ENCODE data around the gene MKNK2.
"Not testable (repeated sequence)": the region's sequence is repeated elsewhere in the genome, so short reads cannot be mapped to it uniquely, and the experiment has no call there.

MKNK2 gene

DNA sequence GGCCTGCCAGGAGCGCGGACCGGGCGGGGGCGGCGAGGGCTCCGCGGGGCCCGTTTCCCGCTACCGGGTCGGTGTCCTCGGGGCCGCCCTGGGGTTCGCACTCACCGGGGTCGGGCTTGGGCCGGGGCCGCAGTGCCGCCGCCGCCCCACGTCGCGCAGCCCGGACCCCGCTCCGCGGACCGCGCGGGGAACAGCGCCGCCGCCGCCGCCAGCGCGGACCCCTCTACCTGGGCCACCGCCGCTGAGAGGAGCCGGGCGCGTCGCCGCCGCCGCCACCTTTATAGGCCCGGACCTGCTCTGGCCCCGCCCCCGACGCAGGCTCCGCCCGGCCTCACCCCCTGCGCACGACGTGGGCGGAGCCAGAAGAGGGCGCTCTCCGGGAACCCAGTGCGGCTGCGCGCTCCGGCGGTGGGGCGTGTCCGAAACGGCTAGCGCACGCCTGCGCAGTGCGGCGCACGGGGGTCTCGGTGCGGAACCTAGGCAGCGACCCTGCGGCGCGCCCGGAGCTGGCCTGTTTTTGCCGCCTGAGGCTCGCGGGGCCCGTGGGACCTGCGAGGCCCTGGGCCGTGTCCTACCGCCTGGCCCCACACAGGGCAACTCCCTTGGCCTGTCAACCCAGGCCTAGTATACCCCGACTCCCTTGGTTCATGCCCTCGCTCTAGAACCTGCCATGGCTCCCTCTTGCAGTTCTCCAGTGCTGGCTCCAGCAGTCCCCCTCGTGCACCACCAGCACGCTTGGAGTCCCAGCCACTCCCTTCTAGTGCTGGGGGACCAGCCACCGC is at the start of gene MKNK2:
TSS of gene MKNK2 (minus strand) at position 254 of the 782 bp plus-strand sequence. CDS start 393 bp downstream, outside the sequence.
- Histone ChIP-seq H3K9ac (ENCODE audit: low read depth in 1 of 2, low read length in 2 of 2) (peak within 1 kb of the TSS; percentile 93 to 95), H3K4me1 (ENCODE audit: control insufficient read depth in 2 of 2, insufficient read depth in 2 of 2, low read length in 2 of 2) (peaks cover 60 to 63% of the 10 kb centered on the region in 2 donors), H3K9me3 (ENCODE audit: control insufficient read depth in 2 of 2, low read length in 2 of 2) (no peaks in the 10 kb centered on the region), H3K27ac (ENCODE audit: low read depth in 2 of 2, low read length in 2 of 2) (peak within 1 kb of the TSS; percentile 92 to 99), H3K27me3 (ENCODE audit: control insufficient read depth in 2 of 2, insufficient read depth in 2 of 2, low read length in 2 of 2) (no peaks in the 10 kb centered on the region), H3K36me3 (ENCODE audit: control insufficient read depth in 2 of 2, insufficient read depth in 2 of 2, low read length in 2 of 2) (peaks cover 8 to 13% of the 10 kb centered on the region in 2 donors), H3K4me3 (ENCODE audit: low read length in 2 of 2) (peak within 1 kb of the TSS; percentile 88 to 97)

DNA sequence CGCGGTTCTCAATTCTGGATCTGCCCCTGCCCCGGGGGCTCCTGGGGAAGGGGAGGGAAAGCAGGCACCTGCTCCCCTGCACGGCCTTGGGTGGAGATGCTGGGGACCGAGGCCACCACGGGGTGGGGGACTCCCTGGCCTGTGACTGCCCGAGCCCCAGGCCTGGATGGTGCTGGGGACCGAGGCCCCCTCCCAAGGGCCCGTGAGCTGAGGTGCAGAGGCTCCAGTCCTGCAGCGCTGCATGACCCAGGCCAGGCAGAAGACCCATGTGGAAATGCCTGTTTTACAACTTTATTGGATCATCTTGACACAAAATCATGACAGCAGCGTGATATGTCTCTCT is 49.6 kb upstream of the MKNK2 start:
- H3K4me3 ChIP-seq (ENCODE audit: low read length in 2 of 2), result no peak overlapping the region
- H3K36me3 ChIP-seq (ENCODE audit: control insufficient read depth in 2 of 2, insufficient read depth in 2 of 2, low read length in 2 of 2), result peaks cover 23 to 35% of the 10 kb centered on the region in 2 donors
- peaks cover 9 to 11% of the 10 kb centered on the region in 2 donors for H3K4me1 ChIP-seq (ENCODE audit: control insufficient read depth in 2 of 2, insufficient read depth in 2 of 2, low read length in 2 of 2)
- no peak overlapping the region for H3K9ac ChIP-seq (ENCODE audit: low read depth in 1 of 2, low read length in 2 of 2)
- H3K27ac ChIP-seq (ENCODE audit: low read depth in 2 of 2, low read length in 2 of 2), result no peak overlapping the region
- no peaks in the 10 kb centered on the region for H3K27me3 ChIP-seq (ENCODE audit: control insufficient read depth in 2 of 2, insufficient read depth in 2 of 2, low read length in 2 of 2)
- H3K9me3 ChIP-seq (ENCODE audit: control insufficient read depth in 2 of 2, low read length in 2 of 2), result no peaks in the 10 kb centered on the region

DNA sequence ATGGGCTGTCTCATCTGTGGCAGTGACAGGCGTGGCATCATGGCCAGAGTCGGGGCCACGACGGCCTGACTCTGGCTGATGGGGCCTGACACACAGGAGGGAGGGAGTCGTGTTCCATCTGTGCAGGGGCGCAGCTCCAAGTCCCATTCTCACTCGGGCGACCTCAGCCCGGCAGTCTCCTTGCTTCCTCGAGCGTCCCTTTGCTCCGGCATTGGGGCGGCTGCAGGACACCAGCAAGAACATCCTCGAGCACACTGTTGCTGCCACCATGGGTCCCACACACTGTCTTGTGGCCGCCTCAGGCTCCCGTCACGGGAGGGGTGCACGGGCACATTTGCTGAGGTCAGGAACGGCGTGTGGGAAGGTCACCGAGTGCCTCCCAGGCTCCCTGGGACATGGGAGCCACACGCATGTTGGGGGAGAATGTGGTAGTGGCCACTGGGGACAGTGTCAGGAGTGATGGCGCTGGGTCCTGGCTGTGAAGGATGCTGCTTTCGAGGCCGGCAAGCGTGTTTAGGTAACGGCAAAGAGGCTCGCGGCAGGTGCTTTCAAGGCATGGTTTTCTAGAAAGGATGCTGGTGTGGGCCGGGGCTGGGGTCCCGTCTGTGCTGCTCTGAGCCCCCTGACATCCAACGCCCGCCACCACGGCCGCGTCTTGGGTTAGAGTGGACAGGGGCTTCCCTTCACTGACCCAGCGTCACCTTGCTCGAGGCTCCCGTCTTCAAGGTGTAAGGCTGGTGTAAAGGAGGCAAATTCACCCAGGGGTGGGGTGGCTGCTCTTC is 49.1 kb upstream of the MKNK2 start:
- no peak overlapping the region for H3K27ac ChIP-seq (ENCODE audit: low read depth in 2 of 2, low read length in 2 of 2)
- peaks cover 19 to 32% of the 10 kb centered on the region in 2 donors for H3K36me3 ChIP-seq (ENCODE audit: control insufficient read depth in 2 of 2, insufficient read depth in 2 of 2, low read length in 2 of 2)
- no peak overlapping the region for H3K9ac ChIP-seq (ENCODE audit: low read depth in 1 of 2, low read length in 2 of 2)
- H3K4me1 ChIP-seq (ENCODE audit: control insufficient read depth in 2 of 2, insufficient read depth in 2 of 2, low read length in 2 of 2), result peaks cover 9 to 12% of the 10 kb centered on the region in 2 donors
- H3K27me3 ChIP-seq (ENCODE audit: control insufficient read depth in 2 of 2, insufficient read depth in 2 of 2, low read length in 2 of 2), result no peaks in the 10 kb centered on the region
- no peak overlapping the region for H3K4me3 ChIP-seq (ENCODE audit: low read length in 2 of 2)
- no peaks in the 10 kb centered on the region for H3K9me3 ChIP-seq (ENCODE audit: control insufficient read depth in 2 of 2, low read length in 2 of 2)

- Histone ChIP-seq H3K36me3 (ENCODE audit: control insufficient read depth in 2 of 2, insufficient read depth in 2 of 2, low read length in 2 of 2) (peaks cover 19 to 28% of the 10 kb centered on the region in 2 donors), H3K27me3 (ENCODE audit: control insufficient read depth in 2 of 2, insufficient read depth in 2 of 2, low read length in 2 of 2) (no peaks in the 10 kb centered on the region), H3K27ac (ENCODE audit: low read depth in 2 of 2, low read length in 2 of 2) (no peak overlapping the region), H3K9me3 (ENCODE audit: control insufficient read depth in 2 of 2, low read length in 2 of 2) (no peaks in the 10 kb centered on the region), H3K4me3 (ENCODE audit: low read length in 2 of 2) (no peak overlapping the region), H3K4me1 (ENCODE audit: control insufficient read depth in 2 of 2, insufficient read depth in 2 of 2, low read length in 2 of 2) (peaks cover 16 to 23% of the 10 kb centered on the region in 2 donors), H3K9ac (ENCODE audit: low read depth in 1 of 2, low read length in 2 of 2) (no peak overlapping the region)
Observed at GRCh38 chr19:2099054-2099501, 48.0 kb upstream of the MKNK2 start.

DNA sequence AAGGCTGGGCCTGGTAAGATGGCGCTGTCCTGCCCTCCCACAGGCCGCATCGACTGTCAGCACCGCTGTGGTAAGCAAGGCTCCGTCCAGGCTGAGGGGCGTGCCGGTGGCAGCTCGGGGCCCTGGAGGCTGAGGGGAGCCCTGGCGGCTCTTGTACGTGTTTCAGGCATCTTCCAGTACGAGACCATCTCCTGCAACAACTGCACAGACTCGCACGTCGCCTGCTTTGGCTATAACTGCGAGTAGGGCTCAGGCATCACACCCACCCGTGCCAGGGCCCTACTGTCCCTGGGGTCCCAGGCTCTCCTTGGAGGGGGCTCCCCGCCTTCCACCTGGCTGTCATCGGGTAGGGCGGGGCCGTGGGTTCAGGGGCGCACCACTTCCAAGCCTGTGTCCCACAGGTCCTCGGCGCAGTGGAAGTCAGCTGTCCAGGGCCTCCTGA is 46.9 kb upstream of the MKNK2 start:
- no peaks in the 10 kb centered on the region for H3K27me3 ChIP-seq (ENCODE audit: control insufficient read depth in 2 of 2, insufficient read depth in 2 of 2, low read length in 2 of 2)
- no peak overlapping the region for H3K9ac ChIP-seq (ENCODE audit: low read depth in 1 of 2, low read length in 2 of 2)
- peaks cover 19 to 22% of the 10 kb centered on the region in 2 donors for H3K36me3 ChIP-seq (ENCODE audit: control insufficient read depth in 2 of 2, insufficient read depth in 2 of 2, low read length in 2 of 2)
- H3K9me3 ChIP-seq (ENCODE audit: control insufficient read depth in 2 of 2, low read length in 2 of 2), result no peaks in the 10 kb centered on the region
- no peak overlapping the region for H3K4me3 ChIP-seq (ENCODE audit: low read length in 2 of 2)
- no peak overlapping the region for H3K27ac ChIP-seq (ENCODE audit: low read depth in 2 of 2, low read length in 2 of 2)
- H3K4me1 ChIP-seq (ENCODE audit: control insufficient read depth in 2 of 2, insufficient read depth in 2 of 2, low read length in 2 of 2), result peaks cover 17 to 23% of the 10 kb centered on the region in 2 donors

GRCh38 chr19:2097203-2097885 is 46.3 kb upstream of the MKNK2 start:
- no peaks in the 10 kb centered on the region for H3K27me3 ChIP-seq (ENCODE audit: control insufficient read depth in 2 of 2, insufficient read depth in 2 of 2, low read length in 2 of 2)
- H3K9ac ChIP-seq (ENCODE audit: low read depth in 1 of 2, low read length in 2 of 2), result peak overlapping the region; percentile 41 to 76
- H3K27ac ChIP-seq (ENCODE audit: low read depth in 2 of 2, low read length in 2 of 2), result peak overlapping the region; percentile 76
- no peaks in the 10 kb centered on the region for H3K9me3 ChIP-seq (ENCODE audit: control insufficient read depth in 2 of 2, low read length in 2 of 2)
- H3K4me3 ChIP-seq (ENCODE audit: low read length in 2 of 2), result peak overlapping the region; percentile 57 to 70
- H3K4me1 ChIP-seq (ENCODE audit: control insufficient read depth in 2 of 2, insufficient read depth in 2 of 2, low read length in 2 of 2), result peaks cover 19 to 23% of the 10 kb centered on the region in 2 donors
- peaks cover 19 to 22% of the 10 kb centered on the region in 2 donors for H3K36me3 ChIP-seq (ENCODE audit: control insufficient read depth in 2 of 2, insufficient read depth in 2 of 2, low read length in 2 of 2)

DNA sequence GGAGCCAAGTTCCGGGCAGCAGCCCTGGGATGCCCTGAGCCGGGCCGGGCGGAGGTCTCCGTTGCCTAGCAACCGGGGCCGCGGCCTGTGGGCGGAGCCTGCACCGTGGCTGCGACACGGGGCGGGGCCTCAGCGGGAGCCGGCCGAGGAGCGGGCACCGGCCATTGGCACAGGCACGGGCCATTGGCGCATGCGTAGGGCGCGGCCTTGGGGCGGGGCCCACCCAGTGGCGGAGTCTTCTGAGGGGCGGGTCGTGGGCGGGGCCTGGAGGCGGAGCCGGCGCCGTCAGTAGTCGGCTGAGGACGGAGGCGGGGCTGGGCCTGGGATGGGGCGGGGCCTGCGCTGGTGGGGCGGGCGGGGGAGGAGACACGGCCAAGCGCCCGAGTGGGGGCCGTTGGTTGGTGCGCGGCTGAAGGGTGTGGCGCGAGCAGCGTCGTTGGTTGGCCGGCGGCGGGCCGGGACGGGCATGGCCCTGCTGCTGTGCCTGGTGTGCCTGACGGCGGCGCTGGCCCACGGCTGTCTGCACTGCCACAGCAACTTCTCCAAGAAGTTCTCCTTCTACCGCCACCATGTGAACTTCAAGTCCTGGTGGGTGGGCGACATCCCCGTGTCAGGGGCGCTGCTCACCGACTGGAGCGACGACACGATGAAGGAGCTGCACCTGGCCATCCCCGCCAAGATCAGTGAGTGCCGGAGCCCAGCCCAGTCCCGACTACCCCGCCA is 45.6 kb upstream of the MKNK2 start, which contains the start of gene IZUMO4:
TSS of gene IZUMO4 (plus strand) at position 436 of the 723 bp plus-strand sequence. CDS start at position 467, 31 bp downstream.
- H3K27ac ChIP-seq (ENCODE audit: low read depth in 2 of 2, low read length in 2 of 2), result peak within 1 kb of the TSS; percentile 97 to 99
- peaks cover 14 to 18% of the 10 kb centered on the region in 2 donors for H3K36me3 ChIP-seq (ENCODE audit: control insufficient read depth in 2 of 2, insufficient read depth in 2 of 2, low read length in 2 of 2)

DNA sequence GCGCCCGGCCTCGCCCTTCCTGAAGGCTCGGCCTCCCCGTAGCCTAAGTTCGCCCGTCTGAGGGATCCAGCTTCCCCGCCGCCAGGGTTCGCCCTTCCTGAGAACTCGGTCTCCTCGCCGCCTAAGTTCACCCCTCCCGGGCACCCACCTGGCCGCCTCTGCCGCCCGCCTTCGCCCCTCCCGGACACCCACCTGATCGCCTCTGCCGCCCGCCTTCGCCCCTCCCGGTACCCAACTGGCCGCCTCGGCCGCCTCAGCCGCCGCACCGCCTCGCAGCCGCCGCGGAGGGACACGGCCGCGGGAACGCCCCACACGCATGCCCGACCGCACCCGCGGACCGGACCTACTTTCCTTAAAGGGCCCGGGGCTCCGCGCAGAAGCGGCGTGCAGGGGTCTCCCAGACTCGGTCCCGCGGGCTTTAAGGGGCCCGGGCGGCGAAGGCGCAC is 45.0 kb upstream of the MKNK2 start, which contains the start of gene MOB3A:
TSS of gene MOB3A (minus strand) at position 293 of the 446 bp plus-strand sequence. CDS start 17,766 bp downstream, outside the sequence.
- Histone ChIP-seq H3K36me3 (ENCODE audit: control insufficient read depth in 2 of 2, insufficient read depth in 2 of 2, low read length in 2 of 2) (peaks cover 8 to 13% of the 10 kb centered on the region in 2 donors), H3K27ac (ENCODE audit: low read depth in 2 of 2, low read length in 2 of 2) (peak within 1 kb of the TSS; percentile 97 to 99), H3K9ac (ENCODE audit: low read depth in 1 of 2, low read length in 2 of 2) (peak within 1 kb of the TSS; percentile 60 to 90), H3K4me1 (ENCODE audit: control insufficient read depth in 2 of 2, insufficient read depth in 2 of 2, low read length in 2 of 2) (peaks cover 19 to 23% of the 10 kb centered on the region in 2 donors), H3K9me3 (ENCODE audit: control insufficient read depth in 2 of 2, low read length in 2 of 2) (no peaks in the 10 kb centered on the region), H3K4me3 (ENCODE audit: low read length in 2 of 2) (peak within 1 kb of the TSS; percentile 77 to 85), H3K27me3 (ENCODE audit: control insufficient read depth in 2 of 2, insufficient read depth in 2 of 2, low read length in 2 of 2) (no peaks in the 10 kb centered on the region)

More for the DNA sequence above, 45.6 kb upstream of the MKNK2 start, which contains the start of gene IZUMO4:
- Histone ChIP-seq H3K9ac (ENCODE audit: low read depth in 1 of 2, low read length in 2 of 2) (peak within 1 kb of the TSS; percentile 52 to 90), H3K4me1 (ENCODE audit: control insufficient read depth in 2 of 2, insufficient read depth in 2 of 2, low read length in 2 of 2) (peaks cover 19 to 23% of the 10 kb centered on the region in 2 donors), H3K4me3 (ENCODE audit: low read length in 2 of 2) (peak within 1 kb of the TSS; percentile 77 to 85), H3K27me3 (ENCODE audit: control insufficient read depth in 2 of 2, insufficient read depth in 2 of 2, low read length in 2 of 2) (no peaks in the 10 kb centered on the region), H3K9me3 (ENCODE audit: control insufficient read depth in 2 of 2, low read length in 2 of 2) (no peaks in the 10 kb centered on the region)

DNA sequence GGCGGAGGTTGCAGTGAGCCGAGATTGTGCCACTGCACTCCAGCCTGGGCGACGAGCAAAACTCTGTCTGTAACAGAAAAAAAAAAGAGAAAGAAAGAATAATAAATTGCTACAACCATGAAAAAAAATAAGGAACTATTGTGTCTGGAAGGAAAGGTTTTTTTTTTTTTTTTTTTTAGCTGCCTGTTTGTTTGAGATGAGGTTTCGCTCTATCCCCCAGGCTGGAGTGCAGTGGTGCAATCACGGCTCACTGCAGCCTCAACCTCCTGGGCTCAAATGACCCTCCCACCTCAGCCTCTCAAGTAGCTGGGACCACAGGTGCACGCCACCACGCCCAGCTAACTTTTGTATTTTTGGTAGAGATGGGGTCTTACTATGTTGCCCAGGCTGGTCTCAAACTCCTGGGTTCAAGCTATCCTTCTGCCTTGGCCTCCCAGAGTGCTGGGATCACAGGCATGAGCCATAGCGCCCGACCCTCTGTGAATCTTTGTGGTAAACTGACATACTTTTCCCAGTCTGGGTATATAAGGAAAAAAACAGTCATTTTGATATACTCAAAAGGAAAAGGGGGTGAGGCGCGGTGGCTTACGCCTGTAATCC is 41.0 kb upstream of the MKNK2 start:
- H3K27me3 ChIP-seq (ENCODE audit: control insufficient read depth in 2 of 2, insufficient read depth in 2 of 2, low read length in 2 of 2); H3K9ac ChIP-seq (ENCODE audit: low read depth in 1 of 2, low read length in 2 of 2); H3K4me3 ChIP-seq (ENCODE audit: low read length in 2 of 2); H3K9me3 ChIP-seq (ENCODE audit: control insufficient read depth in 2 of 2, low read length in 2 of 2); H3K36me3 ChIP-seq (ENCODE audit: control insufficient read depth in 2 of 2, insufficient read depth in 2 of 2, low read length in 2 of 2): not testable (repeated sequence)
- Histone ChIP-seq H3K27ac (ENCODE audit: low read depth in 2 of 2, low read length in 2 of 2) (peak overlapping the region; percentile 16 to 27), H3K4me1 (ENCODE audit: control insufficient read depth in 2 of 2, insufficient read depth in 2 of 2, low read length in 2 of 2) (peaks cover 34 to 35% of the 10 kb centered on the region in 2 donors)
